Pancreas (tissue), 10 donors: ENCODE results near the gene MGA. TPM values are rescaled to one million over a fixed set of nuclear protein-coding genes. Genes with fewer than 3 reads are reported as not detected.

Source experiments
- ATAC-seq, 4 donors: fragments of 200-7000 bp; cut with Tn5 transposase; one replicate each; pipeline versions ENCODE4 v1.8.0 to v1.9.1; 2020; ENCODE audit warnings: mild to moderate bottlenecking in 4 of 4, moderate library complexity in 4 of 4
- DNase-seq, 6 donors: peaks; one replicate each; pipeline ENCODE4 v3.0.0-alpha.2; 2020
- FAIRE-seq: peaks from 2 replicates; lab custom pipeline; 2012; peaks lifted over from hg19 to GRCh38; lab: Jason Lieb, UNC
- H3K27ac ChIP-seq, 4 donors: fragments of 200-600 bp; sonication (generic); 1 replicate in 3 of 4; 2 replicates in 1 of 4; pipeline versions ENCODE4 v1.5.0 to v1.8.0; 2020
- H3K27me3 ChIP-seq, 4 donors: fragments of 200-600 bp; one replicate each; pipeline ENCODE4 v1.8.0; 2021
- H3K36me3 ChIP-seq, 3 donors: fragments of 200-600 bp; sonication (generic) in 1 of 3; one replicate each; pipeline versions ENCODE4 v1.5.0 to v1.8.0; 2020 to 2021
- H3K4me1 ChIP-seq, 3 donors: fragments of 200-600 bp; one replicate each; pipeline ENCODE4 v1.8.0; 2021
- H3K4me3 ChIP-seq, 4 donors: fragments of 200-600 bp; sonication (generic) in 2 of 4; one replicate each; pipeline versions ENCODE4 v1.5.0 to v1.8.0; 2020 to 2021
- H3K9me3 ChIP-seq, 4 donors: fragments of 200-600 bp; one replicate each; pipeline ENCODE4 v1.8.0; 2021
- WGBS, 2 donors: extraction: QIAGEN DNeasy Blood & Tissue Kit; methylation state at CpG; one replicate each; pipeline ENCODE4 v1.1.7; 2013; 5-methylcytosine and 5-hydroxymethylcytosine counted together
- intact Hi-C, 3 donors: fragments of 100-400 bp; cut with DNase I; formaldehyde crosslinking; loops; one replicate each; pipeline versions ENCODE4 v1.11.1 to v1.14.2; 2022
- polyA plus RNA-seq, 2 donors: library from polyadenylated mRNA; stranded (reverse); fragments of 200-250 nt; gene quantifications; one replicate each; pipeline ENCODE4 v1.2.3, GENCODE V29; 2013
- total RNA-seq, 6 donors: library from RNA; stranded (reverse); fragmentation: NEBNext Ultra II Directional in 4 of 6; extraction: Animal tissue kit (Norgen Biotek cat#: 25700) in 4 of 6; gene quantifications; one replicate each; pipeline versions ENCODE4 v1.2.1 to v1.2.4, GENCODE V29; 2021 to 2023
- TF ChIP-seq, protein P1 (sequence below), 4 donors: fragments of 200-600 bp; sonication (generic) in 3 of 4; IDR thresholded peaks; one replicate each; pipeline versions ENCODE4 v1.5.0 to v1.8.0; 2021; ENCODE audit warnings: antibody characterized with exemption in 4 of 4
- donor health status: healthy with polysubstance abuse.
- donor health status: DM: no; HTN: no; CAD: no; lungs with moderate emphysema.
- donor health status: DM: no; HTN: no; CAD: no.
- donor health status: control.
- donor health status: control.
- donor health status: Bipolar disorder and iron deficiency.
- donor health status: DM: yes; HTN: yes; CAD: no.
- donor health status: DM: no; HTN: no; CAD: no.
- donor health status: DM: no; HTN: no; CAD: no.
- donor health status: DM: yes; HTN: yes; CAD: no.

The MGA gene
- total and polyA plus RNA-seq, 8 donors = 2.7 to 31.3 (median 17.6) TPM

DNA sequence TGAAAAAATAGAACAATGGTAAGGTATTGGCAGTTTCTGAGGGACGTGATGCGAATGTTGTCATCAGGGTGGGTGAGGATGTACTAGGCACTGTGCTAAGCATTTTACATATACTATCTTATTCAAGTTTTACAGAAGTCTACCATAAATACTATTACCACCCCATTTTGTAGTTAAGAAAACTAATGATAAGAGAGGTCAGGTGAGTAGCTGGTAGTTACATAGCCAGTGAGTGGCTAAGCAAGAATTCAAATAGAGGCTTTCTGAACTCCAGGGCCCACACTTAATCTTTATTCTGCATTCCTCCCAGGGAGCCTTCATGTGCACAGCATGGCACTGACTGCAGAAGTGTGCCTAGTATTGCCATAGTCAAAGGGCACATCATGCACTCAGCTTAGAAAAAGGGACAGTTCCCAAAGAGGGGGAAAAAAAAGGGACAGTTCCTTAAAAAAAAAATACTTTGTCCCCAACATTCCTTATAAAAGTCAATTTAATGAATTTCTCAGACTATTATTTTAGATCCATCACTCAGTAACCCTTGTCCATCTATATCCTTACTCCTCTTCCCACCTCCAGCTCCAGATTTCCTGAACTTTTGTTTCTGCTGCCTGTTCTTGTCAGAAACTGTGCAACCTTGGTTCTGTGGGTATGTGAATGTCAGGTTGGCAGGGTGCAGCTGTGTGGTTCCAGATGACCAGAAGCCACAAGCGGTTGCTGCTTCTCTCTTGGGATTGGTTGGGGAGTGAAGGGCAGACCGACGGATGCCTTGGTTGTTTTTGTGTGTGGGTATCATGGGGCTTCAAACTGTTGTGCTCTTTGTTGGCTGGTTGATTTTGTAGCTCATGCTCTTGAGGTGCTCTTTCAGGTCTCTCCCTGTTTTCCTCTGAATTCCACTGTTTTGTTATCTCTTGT, 122.4 kb downstream of the MGA start:
- no peaks in the 10 kb centered on the region for H3K4me1 ChIP-seq
- FAIRE-seq (no peak), DNase-seq (no peak), ATAC-seq (no peak)
- no peak overlapping the region for H3K27ac ChIP-seq
- intact Hi-C loops = no loop called here
- no peaks in the 10 kb centered on the region for H3K27me3 ChIP-seq
- H3K36me3 ChIP-seq = no peaks in the 10 kb centered on the region
- TF ChIP-seq, protein P1, sequence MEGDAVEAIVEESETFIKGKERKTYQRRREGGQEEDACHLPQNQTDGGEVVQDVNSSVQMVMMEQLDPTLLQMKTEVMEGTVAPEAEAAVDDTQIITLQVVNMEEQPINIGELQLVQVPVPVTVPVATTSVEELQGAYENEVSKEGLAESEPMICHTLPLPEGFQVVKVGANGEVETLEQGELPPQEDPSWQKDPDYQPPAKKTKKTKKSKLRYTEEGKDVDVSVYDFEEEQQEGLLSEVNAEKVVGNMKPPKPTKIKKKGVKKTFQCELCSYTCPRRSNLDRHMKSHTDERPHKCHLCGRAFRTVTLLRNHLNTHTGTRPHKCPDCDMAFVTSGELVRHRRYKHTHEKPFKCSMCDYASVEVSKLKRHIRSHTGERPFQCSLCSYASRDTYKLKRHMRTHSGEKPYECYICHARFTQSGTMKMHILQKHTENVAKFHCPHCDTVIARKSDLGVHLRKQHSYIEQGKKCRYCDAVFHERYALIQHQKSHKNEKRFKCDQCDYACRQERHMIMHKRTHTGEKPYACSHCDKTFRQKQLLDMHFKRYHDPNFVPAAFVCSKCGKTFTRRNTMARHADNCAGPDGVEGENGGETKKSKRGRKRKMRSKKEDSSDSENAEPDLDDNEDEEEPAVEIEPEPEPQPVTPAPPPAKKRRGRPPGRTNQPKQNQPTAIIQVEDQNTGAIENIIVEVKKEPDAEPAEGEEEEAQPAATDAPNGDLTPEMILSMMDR (IDR thresholded peaks at IDR 0.05) = no peak
- whole genome bisulfite sequencing, 2 donors = 88% methylated on average over 5 of the region's 5 CpGs
- H3K4me3 ChIP-seq = no peak overlapping the region
- no peaks in the 10 kb centered on the region for H3K9me3 ChIP-seq

DNA sequence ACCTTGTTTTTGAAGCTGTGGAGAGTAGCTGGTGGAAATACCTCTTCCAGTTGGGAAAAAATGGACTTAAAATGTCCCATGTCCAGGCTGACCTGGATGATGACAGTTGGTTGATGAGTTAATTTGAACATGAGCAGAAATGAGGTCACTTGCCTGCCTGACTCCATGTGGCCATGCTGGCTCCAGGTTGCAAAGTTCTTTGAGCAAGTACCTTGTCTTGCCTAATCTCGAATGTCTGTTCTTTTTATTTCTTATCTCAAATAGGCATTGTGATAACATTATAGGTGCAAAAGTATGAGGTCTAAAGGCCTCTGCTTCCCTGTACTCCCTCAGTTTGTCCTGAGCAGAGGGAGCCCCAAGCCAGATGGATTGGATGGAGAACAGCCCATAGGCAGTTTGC, 123.1 kb downstream of the MGA start:
- H3K27ac ChIP-seq = no peak overlapping the region
- TF ChIP-seq, protein P1 (IDR thresholded peaks at IDR 0.05) = no peak
- intact Hi-C loops = no loop called here
- no peaks in the 10 kb centered on the region for H3K27me3 ChIP-seq
- 19 to 22% methylated on average over 1 of the region's 1 CpG for WGBS, 2 donors
- H3K9me3 ChIP-seq = no peaks in the 10 kb centered on the region
- H3K36me3 ChIP-seq = no peaks in the 10 kb centered on the region
- no peak overlapping the region for H3K4me3 ChIP-seq
- DNase-seq (no peak), ATAC-seq (no peak), FAIRE-seq (no peak)
- H3K4me1 ChIP-seq = no peaks in the 10 kb centered on the region

DNA sequence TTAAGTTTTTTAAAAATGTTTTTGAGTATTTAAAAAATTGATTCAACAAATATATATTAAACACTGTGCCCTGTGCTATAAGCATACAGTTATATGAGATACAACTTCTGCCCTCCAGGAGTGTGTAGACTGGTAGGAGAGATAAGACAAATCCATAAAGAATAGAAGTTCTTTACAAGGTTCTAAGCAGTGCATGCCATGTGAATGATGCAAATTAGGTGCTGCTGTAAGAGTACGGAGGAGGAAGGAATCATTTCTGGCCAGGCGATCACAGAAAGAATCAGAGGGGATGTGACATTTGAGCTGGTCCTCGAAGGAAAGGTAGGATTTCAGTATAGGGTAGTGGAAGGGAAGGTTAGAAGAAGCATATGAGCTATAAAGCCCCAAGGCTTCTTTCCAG, 128.1 kb downstream of the MGA start:
- no peaks in the 10 kb centered on the region for H3K4me1 ChIP-seq
- DNase-seq (no peak), FAIRE-seq (no peak), ATAC-seq (no peak)
- 94 to 96% methylated on average over 3 of the region's 3 CpGs for WGBS, 2 donors
- TF ChIP-seq, protein P1 (IDR thresholded peaks at IDR 0.05) = no peak
- intact Hi-C loops = no loop called here
- H3K27me3 ChIP-seq = no peaks in the 10 kb centered on the region
- H3K36me3 ChIP-seq = no peaks in the 10 kb centered on the region
- no peak overlapping the region for H3K27ac ChIP-seq
- H3K9me3 ChIP-seq = no peaks in the 10 kb centered on the region
- no peak overlapping the region for H3K4me3 ChIP-seq

DNA sequence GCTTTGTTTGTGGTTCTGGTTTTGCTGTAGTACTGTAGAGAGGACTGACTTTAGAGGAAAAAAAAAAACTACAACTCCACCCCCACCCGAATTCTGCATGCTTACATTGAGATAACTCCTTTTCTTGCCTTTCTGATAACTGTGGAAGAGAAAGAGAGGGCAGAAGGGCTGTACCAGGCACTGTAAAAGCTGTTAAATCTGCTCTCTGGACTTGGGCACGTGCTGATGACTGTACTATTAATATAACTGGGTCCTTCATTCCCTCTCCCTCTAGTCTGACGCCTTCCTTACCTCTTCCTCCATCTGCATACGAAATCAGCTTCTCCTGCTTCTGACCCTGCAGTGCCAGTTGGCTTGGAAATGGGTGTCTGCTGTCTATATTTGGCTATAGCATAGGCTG, 129.0 kb downstream of the MGA start:
- FAIRE-seq (no peak), ATAC-seq (no peak), DNase-seq (no peak)
- Histone ChIP-seq H3K27me3 (no peaks in the 10 kb centered on the region), H3K27ac (no peak overlapping the region), H3K4me3 (no peak overlapping the region), H3K36me3 (no peaks in the 10 kb centered on the region), H3K4me1 (no peaks in the 10 kb centered on the region), H3K9me3 (no peaks in the 10 kb centered on the region)
- intact Hi-C loops = no loop called here
- WGBS, 2 donors = 56 to 57% methylated on average over 4 of the region's 4 CpGs
- TF ChIP-seq, protein P1 (IDR thresholded peaks at IDR 0.05) = no peak

DNA sequence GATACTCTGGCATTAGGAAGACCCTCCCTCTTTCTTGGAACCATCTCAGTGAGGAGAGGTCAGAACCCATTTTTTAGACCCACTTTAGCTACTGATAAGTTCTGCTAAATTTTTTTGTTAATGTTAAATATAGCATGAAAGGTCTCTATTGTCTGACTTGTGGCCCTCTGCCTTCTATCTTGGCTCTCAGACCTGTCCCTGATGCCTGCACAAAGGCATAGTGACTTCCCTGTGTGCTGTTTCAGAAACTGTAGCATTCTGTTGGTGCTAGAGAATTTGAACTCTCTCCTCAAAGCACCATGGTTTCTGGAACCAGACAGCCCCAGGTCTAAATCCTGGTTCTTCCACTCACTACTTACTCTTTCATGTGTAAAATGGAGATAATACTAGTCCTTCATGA, 129.5 kb downstream of the MGA start:
- TF ChIP-seq, protein P1 (IDR thresholded peaks at IDR 0.05) = no peak
- Histone ChIP-seq H3K27ac (no peak overlapping the region), H3K9me3 (no peaks in the 10 kb centered on the region), H3K4me1 (no peaks in the 10 kb centered on the region), H3K4me3 (no peak overlapping the region), H3K27me3 (no peaks in the 10 kb centered on the region), H3K36me3 (no peaks in the 10 kb centered on the region)
- DNase-seq = no peak
- intact Hi-C loops = no loop called here
- no peak for FAIRE-seq
- no peak for ATAC-seq
